Urothelium cell line (cell line): ENCODE results near the gene VGLL4.
"Not testable (repeated sequence)": the region's sequence is repeated elsewhere in the genome, so short reads cannot be mapped to it uniquely, and the experiment has no call there.

Experiments
- DNase-seq: peaks from one replicate; pipeline ENCODE4 v3.0.0; 2011; ENCODE audit warnings: low spot score, mixed read lengths
- FAIRE-seq: peaks from 2 replicates; lab custom pipeline; 2011; peaks lifted over from hg19 to GRCh38; lab: Jason Lieb, UNC

The VGLL4 gene

GRCh38 chr3:11589706-11590105 lies 54.0 kb downstream of the VGLL4 start:
- FAIRE-seq, result no peak

GRCh38 chr3:11588755-11589154 lies 55.0 kb downstream of the VGLL4 start:
- DNase-seq (no peak), FAIRE-seq (no peak)

More at GRCh38 chr3:11589706-11590105, 54.0 kb downstream of the VGLL4 start:
- DNase-seq, result no peak

GRCh38 chr3:11588338-11588737 lies 55.4 kb downstream of the VGLL4 start:
- FAIRE-seq (no peak), DNase-seq (no peak)

- FAIRE-seq, result no peak
- no peak for DNase-seq
These were observed 55.9 kb downstream of the VGLL4 start for GRCh38 chr3:11587766-11588165.

- no peak for FAIRE-seq
These were observed 59.1 kb downstream of the VGLL4 start for GRCh38 chr3:11584570-11584969.

GRCh38 chr3:11583638-11584046 lies 60.1 kb downstream of the VGLL4 start:
- DNase-seq (no peak), FAIRE-seq (no peak)

More at GRCh38 chr3:11584570-11584969, 59.1 kb downstream of the VGLL4 start:
- DNase-seq, result no peak

- no peak for DNase-seq
- FAIRE-seq, result no peak
These were observed 60.5 kb downstream of the VGLL4 start for GRCh38 chr3:11583235-11583634.

- FAIRE-seq, result no peak
- DNase-seq, result peak; percentile 68
These were observed 61.3 kb downstream of the VGLL4 start for GRCh38 chr3:11582191-11582968.

- FAIRE-seq, result no peak
- DNase-seq, result peak; percentile 38
These were observed 62.2 kb downstream of the VGLL4 start for GRCh38 chr3:11581237-11582190.

GRCh38 chr3:11580645-11581044 lies 63.1 kb downstream of the VGLL4 start:
- DNase-seq (no peak), FAIRE-seq (no peak)

- DNase-seq (no peak), FAIRE-seq (no peak)
These were observed 65.5 kb downstream of the VGLL4 start for GRCh38 chr3:11578169-11578568.

- no peak for FAIRE-seq
- no peak for DNase-seq
These were observed 67.3 kb downstream of the VGLL4 start for GRCh38 chr3:11576453-11576852.

GRCh38 chr3:11575677-11576076 lies 68.0 kb downstream of the VGLL4 start:
- no peak for DNase-seq
- FAIRE-seq, result no peak

GRCh38 chr3:11574981-11575669 lies 68.6 kb downstream of the VGLL4 start:
- no peak for DNase-seq

GRCh38 chr3:11572660-11573059 lies 71.1 kb downstream of the VGLL4 start:
- DNase-seq, FAIRE-seq: not testable (repeated sequence)

More at GRCh38 chr3:11574981-11575669, 68.6 kb downstream of the VGLL4 start:
- FAIRE-seq, result no peak

GRCh38 chr3:11570789-11571495 lies 72.8 kb downstream of the VGLL4 start:
- peak; percentile 83 for FAIRE-seq
- DNase-seq, result peak; percentile 50

GRCh38 chr3:11570251-11570650 lies 73.5 kb downstream of the VGLL4 start:
- DNase-seq (no peak), FAIRE-seq (no peak)

- FAIRE-seq (no peak), DNase-seq (no peak)
These were observed 74.5 kb downstream of the VGLL4 start for GRCh38 chr3:11569156-11569741.

GRCh38 chr3:11568503-11569155 lies 75.1 kb downstream of the VGLL4 start:
- DNase-seq, result peak; percentile 92
- FAIRE-seq, result peak; percentile 32
